ENCODE data around the gene PPP1R1B.

Gene PPP1R1B

DNA sequence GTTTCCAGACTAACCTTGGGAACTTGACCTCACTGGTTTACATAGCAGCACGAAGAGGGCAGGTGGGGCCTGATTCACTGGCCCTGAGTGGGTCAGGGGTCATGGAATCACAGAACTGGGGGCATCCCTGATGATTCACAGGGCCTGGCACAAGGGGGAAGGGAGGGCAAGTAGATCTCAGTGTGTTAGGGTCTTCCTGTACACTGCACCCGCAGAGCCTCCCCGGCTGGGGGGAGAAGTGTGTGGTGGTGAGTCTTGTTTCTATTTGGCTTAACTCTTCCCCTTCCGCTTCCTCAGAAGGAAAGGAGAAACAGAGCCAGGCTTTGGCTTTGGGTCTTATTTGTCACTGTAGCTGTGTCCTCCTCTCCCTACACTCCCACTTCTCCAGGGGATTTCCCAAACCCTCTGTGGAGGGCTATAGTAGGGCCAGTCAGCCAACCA, 13.9 kb downstream of the PPP1R1B start:
- TF ChIP-seq, protein P1, sequence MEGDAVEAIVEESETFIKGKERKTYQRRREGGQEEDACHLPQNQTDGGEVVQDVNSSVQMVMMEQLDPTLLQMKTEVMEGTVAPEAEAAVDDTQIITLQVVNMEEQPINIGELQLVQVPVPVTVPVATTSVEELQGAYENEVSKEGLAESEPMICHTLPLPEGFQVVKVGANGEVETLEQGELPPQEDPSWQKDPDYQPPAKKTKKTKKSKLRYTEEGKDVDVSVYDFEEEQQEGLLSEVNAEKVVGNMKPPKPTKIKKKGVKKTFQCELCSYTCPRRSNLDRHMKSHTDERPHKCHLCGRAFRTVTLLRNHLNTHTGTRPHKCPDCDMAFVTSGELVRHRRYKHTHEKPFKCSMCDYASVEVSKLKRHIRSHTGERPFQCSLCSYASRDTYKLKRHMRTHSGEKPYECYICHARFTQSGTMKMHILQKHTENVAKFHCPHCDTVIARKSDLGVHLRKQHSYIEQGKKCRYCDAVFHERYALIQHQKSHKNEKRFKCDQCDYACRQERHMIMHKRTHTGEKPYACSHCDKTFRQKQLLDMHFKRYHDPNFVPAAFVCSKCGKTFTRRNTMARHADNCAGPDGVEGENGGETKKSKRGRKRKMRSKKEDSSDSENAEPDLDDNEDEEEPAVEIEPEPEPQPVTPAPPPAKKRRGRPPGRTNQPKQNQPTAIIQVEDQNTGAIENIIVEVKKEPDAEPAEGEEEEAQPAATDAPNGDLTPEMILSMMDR (IDR thresholded peaks at IDR 0.05; ENCODE audit: borderline replicate concordance, insufficient read depth, low read depth, low read length), result no peak

GRCh38 chr17:39641097-39641496, 14.3 kb downstream of the PPP1R1B start:
- H3K4me3 ChIP-seq (ENCODE audit: low read depth, low read length), result no peak overlapping the region
- TF ChIP-seq, protein P1 (IDR thresholded peaks at IDR 0.05; ENCODE audit: borderline replicate concordance, insufficient read depth, low read depth, low read length), result no peak

More for the DNA sequence above, 13.9 kb downstream of the PPP1R1B start:
- no peak overlapping the region for H3K4me3 ChIP-seq (ENCODE audit: low read depth, low read length)

- no peak overlapping the region for H3K4me3 ChIP-seq (ENCODE audit: low read depth, low read length)
- TF ChIP-seq, protein P1 (IDR thresholded peaks at IDR 0.05; ENCODE audit: borderline replicate concordance, insufficient read depth, low read depth, low read length), result no peak
Measured at GRCh38 chr17:39641883-39642282, 15.1 kb downstream of the PPP1R1B start.

DNA sequence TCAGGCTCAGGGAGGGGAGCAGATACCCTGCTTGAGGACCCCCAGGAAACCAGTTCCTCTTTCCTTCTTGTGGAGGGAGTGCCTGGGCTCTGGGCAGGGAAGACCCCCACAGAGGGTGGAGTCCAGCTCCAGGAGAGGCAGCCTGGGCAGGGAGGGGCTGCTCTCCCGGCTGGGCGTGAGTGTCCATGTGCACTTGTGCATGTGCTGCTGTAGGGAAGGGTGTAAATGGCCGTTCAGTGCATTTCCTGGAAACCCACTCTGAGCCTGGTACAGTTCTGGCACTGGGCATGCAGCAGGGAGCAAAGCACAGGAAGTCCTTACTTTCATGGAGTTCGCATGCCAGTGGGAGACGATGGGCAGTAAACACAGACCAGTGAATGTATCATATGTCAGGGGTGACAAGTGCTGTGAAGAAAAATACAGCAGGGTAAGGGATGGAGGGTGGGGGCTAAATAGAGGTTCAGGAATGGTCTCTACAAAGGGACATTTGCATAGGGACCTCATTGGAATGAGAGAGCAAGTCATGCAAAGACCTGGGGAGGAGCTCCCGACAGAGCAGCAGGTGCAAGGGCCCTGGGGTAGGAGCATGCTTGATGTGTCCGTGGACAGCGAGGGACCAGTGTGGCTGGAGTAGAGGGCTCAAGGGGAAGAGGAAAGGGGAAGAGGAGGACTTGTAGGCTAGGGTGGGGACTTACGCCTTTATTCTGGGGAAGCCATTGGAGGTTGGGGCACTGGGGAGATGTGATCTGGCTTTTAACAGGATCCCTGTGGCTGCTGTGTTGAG, 15.7 kb downstream of the PPP1R1B start:
- H3K4me3 ChIP-seq (ENCODE audit: low read depth, low read length), result no peak overlapping the region
- TF ChIP-seq, protein P1 (IDR thresholded peaks at IDR 0.05; ENCODE audit: borderline replicate concordance, insufficient read depth, low read depth, low read length), result no peak

GRCh38 chr17:39643271-39643670, 16.5 kb downstream of the PPP1R1B start:
- TF ChIP-seq, protein P1 (IDR thresholded peaks at IDR 0.05; ENCODE audit: borderline replicate concordance, insufficient read depth, low read depth, low read length), result no peak
- no peak overlapping the region for H3K4me3 ChIP-seq (ENCODE audit: low read depth, low read length)

DNA sequence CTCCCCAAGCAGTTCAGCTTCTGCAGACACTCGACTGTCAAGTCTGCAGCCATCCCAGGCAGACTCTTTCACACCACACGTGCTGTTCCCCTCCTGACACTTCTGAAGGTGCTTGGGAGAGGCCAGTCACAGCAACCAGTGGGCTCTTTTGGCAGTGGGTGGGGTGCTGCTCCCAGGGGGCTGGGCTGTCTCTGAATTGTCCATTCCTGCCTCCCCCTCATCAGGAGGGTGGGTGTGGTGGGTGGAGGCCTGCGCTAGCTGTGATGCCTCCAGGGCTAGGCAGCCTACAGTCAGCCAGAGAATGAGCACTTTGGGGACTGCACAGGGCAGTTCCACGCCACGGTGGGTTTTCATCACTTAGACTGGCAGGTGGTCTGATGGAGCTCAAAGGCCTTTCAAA, 20.5 kb downstream of the PPP1R1B start:
- TF ChIP-seq, protein P1 (IDR thresholded peaks at IDR 0.05; ENCODE audit: borderline replicate concordance, insufficient read depth, low read depth, low read length), result no peak
- H3K4me3 ChIP-seq (ENCODE audit: low read depth, low read length), result no peak overlapping the region

Measured in GM12875 (cell line).